Neural cell (in vitro differentiated cells): ENCODE measurements around the gene PHLDB2. TPM values are rescaled to one million over a fixed set of nuclear protein-coding genes. Genes with fewer than 3 reads are reported as not detected.

Source experiments
- H2AFZ ChIP-seq: fragments of 200-600, 300-800 bp; sonication (generic), shearing (Covaris generic); 2 replicates; pipeline ENCODE4 v1.6.0; 2014; ENCODE audit warnings: low read depth, mild to moderate bottlenecking, antibody characterized with exemption, low read length, moderate library complexity
- H3F3A ChIP-seq: fragments of 200-600 bp; shearing (Covaris generic); 2 replicates; pipeline ENCODE4 v1.6.1; 2016; ENCODE audit warnings: mild to moderate bottlenecking, moderate library complexity, mixed read lengths, antibody characterized with exemption, low read length; ENCODE audit not compliant: insufficient read depth, poor library complexity, severe bottlenecking
- H3K27ac ChIP-seq: fragments of 200-600, 300-800 bp; sonication (generic), shearing (Covaris generic); 2 replicates; pipeline ENCODE4 v1.5.1; 2014; ENCODE audit warnings: mild to moderate bottlenecking, low read length, moderate library complexity
- H3K27me3 ChIP-seq: fragments of 300-800, 200-600 bp; sonication (generic), shearing (Covaris generic); 2 replicates; pipeline ENCODE4 v1.6.0; 2014; ENCODE audit warnings: mild to moderate bottlenecking, low read depth, low read length, moderate library complexity; ENCODE audit not compliant: insufficient read depth
- H3K36me3 ChIP-seq: fragments of 300-800, 200-600 bp; sonication (generic), shearing (Covaris generic); 2 replicates; pipeline ENCODE4 v1.5.1; 2014; ENCODE audit warnings: mild to moderate bottlenecking, antibody characterized with exemption, low read length, moderate library complexity; ENCODE audit not compliant: insufficient read depth
- H3K4me2 ChIP-seq: fragments of 300-800, 200-600 bp; sonication (generic), shearing (Covaris generic); 2 replicates; pipeline ENCODE4 v1.6.0; 2014; ENCODE audit warnings: mild to moderate bottlenecking, low read length
- H3K4me3 ChIP-seq: fragments of 300-800, 200-600 bp; sonication (generic), shearing (Covaris generic); 2 replicates; pipeline ENCODE4 v1.5.1; 2014; ENCODE audit warnings: mild to moderate bottlenecking, low read length, moderate library complexity
- H3K79me2 ChIP-seq: fragments of 200-600 bp; shearing (Covaris generic); replicated peaks from 2 replicates; pipeline ENCODE4 v1.6.0; 2014; ENCODE audit warnings: mild to moderate bottlenecking, low read length, moderate library complexity; ENCODE audit not compliant: insufficient read depth
- H3K9ac ChIP-seq: fragments of 300-800, 200-600 bp; sonication (generic), shearing (Covaris generic); 2 replicates; pipeline ENCODE4 v1.6.1; 2016; ENCODE audit warnings: mild to moderate bottlenecking, low read length, mixed read lengths
- H3K9me2 ChIP-seq: fragments of 200-600 bp; shearing (Covaris generic); 2 replicates; pipeline ENCODE4 v1.6.1; 2016; ENCODE audit warnings: mild to moderate bottlenecking, low read length, mixed read lengths; ENCODE audit not compliant: insufficient read depth
- H3K9me3 ChIP-seq: fragments of 200-600, 300-800 bp; sonication (generic), shearing (Covaris generic); 2 replicates; pipeline ENCODE4 v1.6.1; 2016; ENCODE audit warnings: mild to moderate bottlenecking, mixed run types, low read length, moderate library complexity, mixed read lengths
- H4K20me1 ChIP-seq: fragments of 200-600 bp; shearing (Covaris generic); 2 replicates; pipeline ENCODE4 v1.6.1; 2016; ENCODE audit warnings: mild to moderate bottlenecking, mixed run types; ENCODE audit not compliant: insufficient read depth
- EP300 ChIP-seq: fragments of 450-650 bp; conservative IDR thresholded peaks from 2 replicates; pipeline ENCODE4 v1.6.1; 2014; ENCODE audit warnings: antibody characterized with exemption, mild to moderate bottlenecking, moderate library complexity; ENCODE audit not compliant: poor library complexity, severe bottlenecking
- EZH2 ChIP-seq: fragments of 200-600, 300-800 bp; shearing (Covaris generic), sonication (generic); IDR thresholded peaks from 2 replicates; pipeline ENCODE4 v1.6.1; 2014; ENCODE audit warnings: antibody characterized with exemption, low read length, borderline replicate concordance, mild to moderate bottlenecking; ENCODE audit not compliant: insufficient read depth, poor library complexity, severe bottlenecking
- MXI1 ChIP-seq: fragments of 450-650 bp; conservative IDR thresholded peaks from 2 replicates; pipeline ENCODE4 v1.6.1; 2014; ENCODE audit warnings: antibody characterized with exemption, mild to moderate bottlenecking; ENCODE audit not compliant: poor library complexity, severe bottlenecking
- POLR2AphosphoS5 ChIP-seq: IDR thresholded peaks from 2 replicates; pipeline ENCODE4 v1.6.1; 2012
- RAD21 ChIP-seq: fragments of 450-650 bp; conservative IDR thresholded peaks from 2 replicates; pipeline ENCODE4 v1.6.1; 2014; ENCODE audit warnings: antibody characterized with exemption, mild to moderate bottlenecking, moderate library complexity
- SMC3 ChIP-seq: fragments of 450-650 bp; conservative IDR thresholded peaks from 2 replicates; pipeline ENCODE4 v1.6.1; 2014; ENCODE audit warnings: antibody characterized with exemption, mild to moderate bottlenecking, moderate library complexity; ENCODE audit not compliant: poor library complexity
- TAF1 ChIP-seq: IDR thresholded peaks from 2 replicates; pipeline ENCODE4 v1.6.1; 2012; ENCODE audit warnings: low read depth
- polyA plus RNA-seq: library from polyadenylated mRNA; depleted of rRNA; stranded (reverse); fragments of >200 nt; gene quantifications from 2 replicates; pipeline ENCODE4 v1.2.3, GENCODE V29; 2014
- TF ChIP-seq, protein P1 (sequence below): IDR thresholded peaks from 2 replicates; pipeline ENCODE4 v1.6.1; 2012; ENCODE audit warnings: borderline replicate concordance
- TF ChIP-seq, protein P2 (sequence below): fragments of 450-650 bp; IDR thresholded peaks from 2 replicates; pipeline ENCODE4 v1.5.1; 2014; ENCODE audit warnings: antibody characterized with exemption, mild to moderate bottlenecking, moderate library complexity; ENCODE audit not compliant: poor library complexity, severe bottlenecking

The PHLDB2 gene
- polyA plus RNA-seq, 1 donor from 2014 or later, result 1.4 TPM

DNA sequence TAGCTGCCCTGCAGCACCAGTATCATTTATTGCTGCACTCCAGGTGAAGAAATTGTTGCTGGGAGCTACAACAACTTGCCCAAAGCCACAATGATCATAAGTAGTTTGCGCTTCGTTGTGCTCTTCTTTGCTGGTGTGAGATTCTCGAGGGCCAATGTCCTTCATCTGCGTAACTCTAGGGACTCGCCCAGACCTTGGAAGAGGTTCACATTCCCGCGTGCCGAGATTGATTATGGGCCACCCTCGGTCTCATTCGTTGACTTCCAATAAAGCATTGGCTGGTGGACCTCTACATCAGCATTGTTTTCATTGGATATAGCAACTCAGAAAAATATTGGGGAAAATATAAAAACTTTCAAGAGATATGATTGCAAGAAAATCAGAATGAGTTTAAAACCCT, 423 bp upstream of the PHLDB2 start:
- Histone ChIP-seq H3K79me2 (no peaks in the 10 kb centered on the region), H3K27ac (no peak overlapping the region)

DNA sequence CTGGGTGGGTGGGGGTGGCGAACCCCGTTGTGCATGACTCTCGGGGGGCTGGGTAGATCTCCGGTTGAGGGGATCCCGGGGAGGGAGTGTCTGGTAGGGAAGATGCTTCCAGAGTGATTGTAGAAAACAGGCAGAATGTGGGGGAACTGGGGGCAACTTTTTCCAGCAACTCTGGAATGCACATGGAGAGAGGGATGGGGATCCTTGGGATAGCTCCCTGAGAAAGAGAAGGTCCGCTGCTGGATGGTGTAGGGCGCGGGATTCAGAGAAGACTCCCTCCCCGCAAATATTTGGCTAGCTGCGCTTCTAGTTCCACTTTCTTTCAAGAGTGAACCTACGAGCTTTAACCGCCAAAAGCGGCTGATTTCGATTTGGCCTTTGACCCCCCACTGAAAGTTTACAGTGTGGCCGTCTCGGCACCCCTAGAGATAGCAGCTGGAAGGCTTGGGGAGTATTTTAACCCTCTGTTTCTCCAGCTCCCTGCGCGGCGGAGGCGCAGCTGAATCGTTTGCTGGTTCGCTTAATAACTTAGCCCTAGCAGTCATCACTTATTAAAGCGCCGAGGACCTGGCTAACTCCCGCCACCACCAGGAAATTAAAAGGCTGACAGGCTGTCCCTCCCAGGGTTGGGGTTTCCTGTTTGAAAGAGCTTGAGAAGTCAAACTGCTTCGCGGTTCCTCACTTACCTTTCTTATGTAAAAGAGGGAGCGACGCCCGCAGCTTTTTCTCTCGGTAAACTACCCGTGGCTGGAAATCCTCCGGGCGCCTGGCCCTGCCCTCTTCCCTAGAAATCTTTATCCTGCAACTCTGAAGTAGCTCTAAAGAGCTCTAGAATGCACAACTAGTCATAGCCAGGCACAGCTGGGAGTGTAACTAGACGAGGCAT, 1.2 kb downstream of the PHLDB2 start:
- H4K20me1 ChIP-seq, result no peaks in the 10 kb centered on the region
- peak overlapping the region; percentile 86 for H3K4me3 ChIP-seq
- H3K4me2 ChIP-seq, result peak overlapping the region; percentile 12
- H3K9me3 ChIP-seq, result no peaks in the 10 kb centered on the region
- TF ChIP-seq POLR2AphosphoS5, result no peak
- TF ChIP-seq EP300, result no peak
- TF ChIP-seq TAF1, result no peak
- TF ChIP-seq, protein P1, sequence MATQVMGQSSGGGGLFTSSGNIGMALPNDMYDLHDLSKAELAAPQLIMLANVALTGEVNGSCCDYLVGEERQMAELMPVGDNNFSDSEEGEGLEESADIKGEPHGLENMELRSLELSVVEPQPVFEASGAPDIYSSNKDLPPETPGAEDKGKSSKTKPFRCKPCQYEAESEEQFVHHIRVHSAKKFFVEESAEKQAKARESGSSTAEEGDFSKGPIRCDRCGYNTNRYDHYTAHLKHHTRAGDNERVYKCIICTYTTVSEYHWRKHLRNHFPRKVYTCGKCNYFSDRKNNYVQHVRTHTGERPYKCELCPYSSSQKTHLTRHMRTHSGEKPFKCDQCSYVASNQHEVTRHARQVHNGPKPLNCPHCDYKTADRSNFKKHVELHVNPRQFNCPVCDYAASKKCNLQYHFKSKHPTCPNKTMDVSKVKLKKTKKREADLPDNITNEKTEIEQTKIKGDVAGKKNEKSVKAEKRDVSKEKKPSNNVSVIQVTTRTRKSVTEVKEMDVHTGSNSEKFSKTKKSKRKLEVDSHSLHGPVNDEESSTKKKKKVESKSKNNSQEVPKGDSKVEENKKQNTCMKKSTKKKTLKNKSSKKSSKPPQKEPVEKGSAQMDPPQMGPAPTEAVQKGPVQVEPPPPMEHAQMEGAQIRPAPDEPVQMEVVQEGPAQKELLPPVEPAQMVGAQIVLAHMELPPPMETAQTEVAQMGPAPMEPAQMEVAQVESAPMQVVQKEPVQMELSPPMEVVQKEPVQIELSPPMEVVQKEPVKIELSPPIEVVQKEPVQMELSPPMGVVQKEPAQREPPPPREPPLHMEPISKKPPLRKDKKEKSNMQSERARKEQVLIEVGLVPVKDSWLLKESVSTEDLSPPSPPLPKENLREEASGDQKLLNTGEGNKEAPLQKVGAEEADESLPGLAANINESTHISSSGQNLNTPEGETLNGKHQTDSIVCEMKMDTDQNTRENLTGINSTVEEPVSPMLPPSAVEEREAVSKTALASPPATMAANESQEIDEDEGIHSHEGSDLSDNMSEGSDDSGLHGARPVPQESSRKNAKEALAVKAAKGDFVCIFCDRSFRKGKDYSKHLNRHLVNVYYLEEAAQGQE, result no peak
- no peak for TF ChIP-seq EZH2
- no peak for TF ChIP-seq RAD21
- TF ChIP-seq, protein P2, sequence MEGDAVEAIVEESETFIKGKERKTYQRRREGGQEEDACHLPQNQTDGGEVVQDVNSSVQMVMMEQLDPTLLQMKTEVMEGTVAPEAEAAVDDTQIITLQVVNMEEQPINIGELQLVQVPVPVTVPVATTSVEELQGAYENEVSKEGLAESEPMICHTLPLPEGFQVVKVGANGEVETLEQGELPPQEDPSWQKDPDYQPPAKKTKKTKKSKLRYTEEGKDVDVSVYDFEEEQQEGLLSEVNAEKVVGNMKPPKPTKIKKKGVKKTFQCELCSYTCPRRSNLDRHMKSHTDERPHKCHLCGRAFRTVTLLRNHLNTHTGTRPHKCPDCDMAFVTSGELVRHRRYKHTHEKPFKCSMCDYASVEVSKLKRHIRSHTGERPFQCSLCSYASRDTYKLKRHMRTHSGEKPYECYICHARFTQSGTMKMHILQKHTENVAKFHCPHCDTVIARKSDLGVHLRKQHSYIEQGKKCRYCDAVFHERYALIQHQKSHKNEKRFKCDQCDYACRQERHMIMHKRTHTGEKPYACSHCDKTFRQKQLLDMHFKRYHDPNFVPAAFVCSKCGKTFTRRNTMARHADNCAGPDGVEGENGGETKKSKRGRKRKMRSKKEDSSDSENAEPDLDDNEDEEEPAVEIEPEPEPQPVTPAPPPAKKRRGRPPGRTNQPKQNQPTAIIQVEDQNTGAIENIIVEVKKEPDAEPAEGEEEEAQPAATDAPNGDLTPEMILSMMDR, result no peak
- TF ChIP-seq MXI1, result no peak
- no peak for TF ChIP-seq SMC3
- no peaks in the 10 kb centered on the region for H3K36me3 ChIP-seq
- H3K9ac ChIP-seq, result peak overlapping the region; percentile 38
- H2AFZ ChIP-seq, result peak overlapping the region; percentile 11
- H3F3A ChIP-seq, result peaks cover 5% of the 10 kb centered on the region
- peaks cover 29% of the 10 kb centered on the region for H3K27me3 ChIP-seq
- no peak overlapping the region for H3K27ac ChIP-seq
- H3K79me2 ChIP-seq, result no peaks in the 10 kb centered on the region
- H3K9me2 ChIP-seq, result no peaks in the 10 kb centered on the region

More for the DNA sequence above, 423 bp upstream of the PHLDB2 start:
- Histone ChIP-seq H3K9me3 (no peaks in the 10 kb centered on the region), H3F3A (peaks cover 5% of the 10 kb centered on the region), H3K27me3 (peaks cover 29% of the 10 kb centered on the region), H2AFZ (no peak overlapping the region), H3K4me2 (no peak overlapping the region), H3K36me3 (no peaks in the 10 kb centered on the region), H3K9ac (no peak overlapping the region), H3K9me2 (no peaks in the 10 kb centered on the region), H4K20me1 (no peaks in the 10 kb centered on the region), H3K4me3 (peak overlapping the region; percentile 86)
- TF ChIP-seq POLR2AphosphoS5 (no peak), EP300 (no peak), TAF1 (no peak), SMC3 (no peak), RAD21 (no peak), EZH2 (no peak), MXI1 (no peak)
- TF ChIP-seq, protein P2, result no peak
- TF ChIP-seq, protein P1, result no peak
